Lower leg skin (tissue), 3 donors: ENCODE results near the gene ERICH6B.

ENCODE experiments used
- POLR2A ChIP-seq, 2 donors: fragments of 450-650 bp; IDR thresholded peaks; one replicate each; pipeline ENCODE4 v1.6.1; 2016 to 2017; ENCODE audit warnings: antibody characterized with exemption in 2 of 2, mild to moderate bottlenecking in 1 of 2, moderate library complexity in 1 of 2
- TF ChIP-seq, protein P1 (sequence below), 3 donors: fragments of 450-650 bp; IDR thresholded peaks; one replicate each; pipeline ENCODE4 v1.5.1; 2016; ENCODE audit warnings: antibody characterized with exemption in 3 of 3, mild to moderate bottlenecking in 3 of 3, moderate library complexity in 2 of 3

DNA sequence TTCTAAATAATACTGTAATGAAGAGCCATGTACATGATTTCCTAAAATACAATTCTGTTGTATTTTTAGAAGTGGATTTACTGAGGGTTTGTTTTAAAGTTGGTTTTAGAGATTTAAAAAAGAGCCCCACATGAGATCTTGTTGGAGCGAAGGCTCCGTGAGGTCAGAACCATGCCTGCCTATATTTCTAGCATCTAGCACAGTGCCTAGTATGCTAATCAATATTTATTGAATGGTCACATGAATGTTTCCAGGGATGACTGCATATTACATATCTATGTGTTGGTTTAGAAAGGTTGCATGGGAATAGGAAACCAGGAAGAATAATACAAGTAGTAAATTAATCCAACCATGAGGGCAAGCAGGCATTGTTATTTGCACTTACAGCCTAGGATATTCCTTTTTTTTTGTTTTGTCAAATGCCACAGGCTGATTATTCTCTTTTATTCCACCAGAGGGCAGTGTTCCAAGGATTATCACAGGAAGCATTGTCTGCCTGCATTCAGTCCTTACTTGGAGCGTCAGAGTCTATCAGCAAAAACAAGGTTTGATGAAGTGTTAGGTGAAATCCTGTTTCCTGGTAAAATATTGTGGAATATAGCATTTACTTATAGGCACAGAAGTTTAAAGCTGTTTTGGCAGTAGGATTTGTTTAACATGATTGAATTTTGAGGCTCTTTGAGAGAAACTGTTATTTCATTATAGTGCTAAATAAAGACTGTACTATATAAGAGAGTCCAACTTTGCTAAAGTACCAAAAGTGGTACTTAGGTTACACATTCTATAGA is 104.0 kb downstream of the ERICH6B start:
- TF ChIP-seq, protein P1, sequence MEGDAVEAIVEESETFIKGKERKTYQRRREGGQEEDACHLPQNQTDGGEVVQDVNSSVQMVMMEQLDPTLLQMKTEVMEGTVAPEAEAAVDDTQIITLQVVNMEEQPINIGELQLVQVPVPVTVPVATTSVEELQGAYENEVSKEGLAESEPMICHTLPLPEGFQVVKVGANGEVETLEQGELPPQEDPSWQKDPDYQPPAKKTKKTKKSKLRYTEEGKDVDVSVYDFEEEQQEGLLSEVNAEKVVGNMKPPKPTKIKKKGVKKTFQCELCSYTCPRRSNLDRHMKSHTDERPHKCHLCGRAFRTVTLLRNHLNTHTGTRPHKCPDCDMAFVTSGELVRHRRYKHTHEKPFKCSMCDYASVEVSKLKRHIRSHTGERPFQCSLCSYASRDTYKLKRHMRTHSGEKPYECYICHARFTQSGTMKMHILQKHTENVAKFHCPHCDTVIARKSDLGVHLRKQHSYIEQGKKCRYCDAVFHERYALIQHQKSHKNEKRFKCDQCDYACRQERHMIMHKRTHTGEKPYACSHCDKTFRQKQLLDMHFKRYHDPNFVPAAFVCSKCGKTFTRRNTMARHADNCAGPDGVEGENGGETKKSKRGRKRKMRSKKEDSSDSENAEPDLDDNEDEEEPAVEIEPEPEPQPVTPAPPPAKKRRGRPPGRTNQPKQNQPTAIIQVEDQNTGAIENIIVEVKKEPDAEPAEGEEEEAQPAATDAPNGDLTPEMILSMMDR (IDR thresholded peaks at IDR 0.05), result peak in 1 of 3 donors; percentile 42
- TF ChIP-seq POLR2A (IDR thresholded peaks at IDR 0.05), result no peak
